Measurements from ENCODE around the gene PBX4.
A peak's percentile ranks its signal among the peaks of the same experiment; 100 is the strongest.
"Not testable (repeated sequence)": the region's sequence is repeated elsewhere in the genome, so short reads cannot be mapped to it uniquely, and the experiment has no call there.

Gene PBX4

DNA sequence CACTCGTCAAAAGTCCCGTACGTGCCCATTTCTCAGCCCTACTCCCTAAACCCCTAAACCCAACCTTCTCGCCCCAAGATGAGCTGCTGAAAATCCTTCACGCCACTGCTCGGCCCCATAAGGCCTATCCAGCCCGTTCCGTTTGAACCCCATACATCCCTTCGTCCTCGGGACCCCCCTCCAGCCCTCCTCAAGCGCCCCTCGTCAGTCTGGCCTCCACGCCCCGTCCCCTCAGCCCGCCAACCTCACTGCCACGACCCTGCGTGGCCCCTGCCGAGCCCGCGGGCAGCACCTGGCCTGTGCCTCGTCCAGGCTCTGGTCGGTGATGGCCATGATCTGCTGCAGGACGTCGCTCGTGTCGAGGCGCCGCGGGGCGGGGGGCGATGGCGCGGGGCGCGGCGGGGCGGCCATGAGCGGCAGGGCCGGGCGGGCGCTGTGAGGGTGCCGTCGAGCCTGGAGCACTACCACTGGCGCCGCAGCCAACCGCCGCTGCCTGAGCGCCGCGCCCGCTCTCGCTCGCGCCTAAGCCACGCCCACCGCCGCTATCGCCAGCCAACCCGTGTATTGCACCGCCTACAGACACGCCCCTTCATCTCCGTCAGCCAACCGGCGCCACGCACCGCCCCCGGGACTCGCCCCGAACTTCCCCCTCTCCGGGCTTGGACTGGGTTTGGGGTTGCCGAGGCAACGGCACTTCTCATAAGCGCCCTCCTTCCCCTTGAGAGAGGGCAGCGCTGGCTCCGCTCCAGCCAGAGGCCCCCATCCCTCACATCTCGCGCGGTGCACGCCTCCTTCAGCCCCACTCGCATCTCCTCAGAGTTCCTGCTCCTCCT lies at the start of gene PBX4:
TSS of gene PBX4 (minus strand) at position 469 of the 833 bp plus-strand sequence. CDS start at position 411, 58 bp downstream.
- peak; percentile 42 for FAIRE-seq

DNA sequence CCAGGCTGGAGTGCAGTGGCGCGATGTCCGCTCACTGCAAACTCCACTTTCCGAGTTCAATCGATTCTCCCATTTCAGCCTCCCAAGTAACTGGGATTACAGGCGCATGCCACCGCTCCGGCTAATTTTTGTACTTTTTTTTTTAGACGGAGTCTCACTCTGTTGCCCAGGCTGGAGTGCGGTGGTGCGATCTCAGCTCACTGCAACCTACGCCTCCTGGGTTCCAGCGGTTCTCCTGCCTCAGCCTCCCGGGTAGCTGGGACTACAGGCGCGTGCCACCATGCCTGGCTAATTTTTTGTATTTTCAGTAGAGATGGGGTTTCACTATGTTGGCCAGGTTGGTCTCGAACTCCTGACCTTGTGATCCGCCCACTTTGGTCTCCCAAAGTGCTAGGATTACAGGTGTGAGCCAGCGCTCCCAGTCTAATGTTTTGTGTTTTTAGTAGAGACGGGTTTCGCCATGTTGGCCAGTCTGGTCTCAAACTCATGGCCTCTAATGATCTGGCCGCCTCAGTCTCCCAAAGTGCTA lies 47.0 kb upstream of the PBX4 start:
- FAIRE-seq, result not testable (repeated sequence)

GRCh38 chr19:19663256-19664120 lies 45.0 kb upstream of the PBX4 start, which contains the start of gene ATP13A1:
TSS of gene ATP13A1 (minus strand) at chr19:19663676. CDS start at chr19:19663666, 10 bp downstream.
- FAIRE-seq, result peak; percentile 68

GRCh38 chr19:19662871-19663255 lies 44.4 kb upstream of the PBX4 start:
- FAIRE-seq, result no peak

DNA sequence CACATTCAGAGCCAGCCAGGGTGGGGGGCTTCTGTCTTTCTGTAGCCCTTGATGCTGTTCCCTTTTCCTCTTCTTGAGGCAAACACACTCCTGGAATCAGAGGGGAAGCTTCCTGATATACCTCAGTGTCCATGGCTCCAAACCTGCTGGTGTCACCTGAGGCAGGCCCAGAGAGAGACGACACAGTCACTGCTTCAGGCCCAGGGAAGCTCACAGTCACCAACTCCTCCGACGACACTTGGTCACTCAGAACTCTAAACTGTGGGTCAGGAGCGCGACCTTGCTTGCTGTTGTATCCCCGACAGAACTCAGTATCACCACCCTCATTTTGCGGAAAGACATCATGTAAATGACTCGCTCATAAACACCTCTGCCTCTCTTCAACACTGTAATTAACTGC lies 43.9 kb upstream of the PBX4 start:
- FAIRE-seq, result no peak

GRCh38 chr19:19661675-19662251 lies 43.3 kb upstream of the PBX4 start:
- no peak for FAIRE-seq

- no peak for FAIRE-seq
These were observed 42.7 kb upstream of the PBX4 start for GRCh38 chr19:19661141-19661674.

DNA sequence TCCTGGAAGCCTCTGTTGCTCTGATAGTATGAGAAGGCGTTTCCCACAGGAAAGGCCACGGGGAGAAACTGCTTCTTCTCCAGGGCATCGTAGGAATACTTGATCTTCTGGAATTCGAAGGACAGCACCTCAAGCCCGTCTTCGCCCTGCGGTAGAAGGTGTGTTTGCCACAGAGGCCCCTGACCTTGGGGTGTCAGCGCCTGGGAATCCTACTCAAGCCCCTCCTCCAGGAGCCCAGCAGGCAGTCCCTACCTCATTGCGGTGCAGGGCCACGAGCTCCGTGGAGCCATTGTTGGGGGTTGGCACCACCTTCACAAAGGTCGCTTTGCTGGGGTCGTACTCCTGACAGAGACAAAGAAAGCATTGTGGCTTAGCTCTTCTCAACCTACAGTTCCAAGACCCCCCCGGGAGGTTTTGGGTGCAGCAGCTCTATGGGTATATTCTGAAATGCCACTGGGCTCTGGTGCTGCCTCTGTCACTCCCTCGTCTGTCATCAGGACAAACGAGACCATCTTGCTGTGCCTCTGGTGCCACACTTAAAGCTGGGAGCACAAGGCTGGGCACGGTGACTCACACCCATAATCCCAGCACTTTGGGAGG lies 41.3 kb upstream of the PBX4 start:
- no peak for FAIRE-seq

DNA sequence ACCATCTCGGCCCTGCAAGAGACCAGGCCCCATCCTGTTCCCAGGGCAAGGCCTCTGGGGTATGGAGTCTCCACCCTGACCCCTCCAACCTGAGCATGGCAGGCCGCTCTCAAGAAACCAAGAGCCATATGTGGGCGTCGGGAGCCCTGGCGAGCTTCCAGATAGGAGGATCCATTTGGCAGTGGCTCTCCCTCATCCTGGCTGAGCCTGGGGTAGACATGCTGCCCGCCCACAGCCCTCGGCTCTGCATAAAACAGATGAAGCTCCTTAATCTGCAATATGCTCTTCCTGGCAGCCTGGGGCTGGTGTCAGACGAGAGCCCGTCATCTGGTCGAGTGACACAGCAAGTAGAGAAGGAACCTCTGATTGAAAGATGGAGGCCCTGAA lies 38.9 kb upstream of the PBX4 start:
- FAIRE-seq, result no peak

GRCh38 chr19:19656451-19657396 lies 38.2 kb upstream of the PBX4 start:
- FAIRE-seq, result no peak

DNA sequence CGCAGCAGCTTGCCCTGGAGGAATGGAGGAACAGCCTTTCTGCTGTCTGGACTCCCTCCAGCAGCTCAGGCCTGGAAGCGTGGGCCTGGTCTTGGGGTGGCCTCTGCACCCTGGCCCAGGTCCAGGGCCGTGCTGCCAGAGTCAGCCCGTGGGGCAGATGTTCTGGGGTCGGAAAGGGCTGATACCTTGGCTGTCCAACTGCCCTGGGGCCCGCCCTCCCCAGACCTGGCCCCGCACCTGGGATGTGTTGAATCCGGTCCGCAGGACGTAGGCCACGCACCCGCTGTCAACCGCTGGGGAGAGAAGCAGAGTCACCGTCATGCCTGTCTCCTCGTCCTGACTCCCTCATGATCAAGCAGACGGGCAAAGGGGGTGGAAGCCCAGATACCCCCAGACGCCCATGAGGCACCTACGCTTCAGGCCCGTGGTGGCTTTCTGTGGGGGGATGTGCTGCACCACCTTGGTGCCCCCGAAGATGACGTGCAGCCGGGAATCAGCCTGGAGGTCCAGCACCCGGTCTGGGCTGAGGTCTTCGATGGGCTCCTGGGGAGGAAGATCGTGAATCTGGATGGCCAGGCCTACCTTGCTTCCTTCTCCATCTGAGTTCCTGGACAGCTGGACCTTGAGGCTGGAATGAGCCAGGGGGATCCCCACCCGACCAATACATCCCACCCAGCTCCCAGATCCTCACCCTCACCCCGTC lies 37.3 kb upstream of the PBX4 start:
- no peak for FAIRE-seq

DNA sequence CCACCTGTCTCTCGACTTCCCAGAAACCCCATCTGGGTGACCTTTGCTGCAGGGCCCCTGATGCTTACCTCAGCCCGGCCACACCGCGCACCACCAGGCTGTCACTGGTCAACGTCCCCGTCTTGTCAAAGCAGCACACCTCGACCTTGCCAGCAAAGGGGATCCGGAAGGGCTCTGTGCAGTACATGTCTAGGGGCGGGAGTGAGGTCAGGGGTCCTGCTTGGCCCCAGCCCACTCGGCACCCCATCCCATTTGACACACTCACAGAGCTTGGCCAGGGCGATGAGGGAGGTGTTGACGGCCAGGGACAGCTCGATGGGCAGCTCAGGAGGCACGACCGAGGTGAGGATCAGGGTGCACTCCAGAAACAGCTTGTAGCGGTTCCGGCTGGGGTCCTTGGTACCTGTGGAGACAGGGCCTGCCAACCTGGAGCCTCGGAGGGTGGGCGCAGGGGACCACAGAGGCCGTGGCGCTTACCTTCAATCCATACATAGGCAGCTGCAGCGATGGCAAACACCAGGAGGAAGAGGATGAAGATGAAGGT lies 36.6 kb upstream of the PBX4 start:
- FAIRE-seq, result no peak

DNA sequence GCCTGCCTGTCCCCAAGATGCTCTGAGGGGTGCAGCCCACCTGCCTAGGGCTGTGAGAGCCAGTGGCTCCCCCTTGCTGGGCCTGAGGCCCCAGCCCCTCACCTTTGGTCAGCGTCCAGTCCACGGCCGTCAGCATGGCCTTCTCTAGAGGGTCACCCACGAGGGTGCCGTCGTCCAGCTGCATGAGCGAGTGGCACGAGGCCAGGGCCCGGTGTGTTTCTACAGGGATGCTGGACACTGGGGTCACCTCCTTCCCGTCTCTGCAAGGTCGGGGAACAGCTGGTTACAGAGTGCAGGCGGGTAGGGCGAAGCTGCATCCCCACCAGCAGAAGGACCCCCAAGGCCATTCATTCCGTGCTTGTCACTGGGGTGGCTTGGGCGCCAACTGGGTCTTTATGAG lies 36.0 kb upstream of the PBX4 start:
- FAIRE-seq, result no peak

DNA sequence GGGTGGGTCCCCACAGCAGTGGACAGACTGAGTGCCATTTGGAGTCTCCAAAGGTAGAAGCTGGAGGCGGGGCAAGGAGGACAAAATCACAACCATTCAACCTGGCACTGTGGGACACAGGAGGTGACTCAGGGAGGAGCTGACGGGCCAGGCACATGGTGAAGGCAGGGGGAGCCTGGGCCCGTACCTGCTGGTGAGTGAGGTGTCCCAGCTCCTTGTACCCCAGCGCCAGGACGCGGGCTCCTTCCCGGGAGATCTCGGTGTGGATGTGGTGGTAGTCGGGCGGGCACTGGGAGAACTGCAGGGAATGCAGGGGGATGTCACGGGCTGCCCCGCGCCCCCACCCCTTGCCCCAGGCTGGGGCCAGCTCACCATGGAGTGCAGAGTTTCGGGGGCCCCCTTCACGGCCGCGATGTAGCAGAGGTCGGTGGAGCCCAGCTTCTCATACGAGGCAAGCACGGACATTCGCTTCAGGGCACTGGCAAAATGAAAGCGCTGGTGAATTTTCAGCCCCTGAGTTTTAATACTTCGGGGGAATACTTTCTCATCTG lies 35.2 kb upstream of the PBX4 start:
- FAIRE-seq, result no peak

DNA sequence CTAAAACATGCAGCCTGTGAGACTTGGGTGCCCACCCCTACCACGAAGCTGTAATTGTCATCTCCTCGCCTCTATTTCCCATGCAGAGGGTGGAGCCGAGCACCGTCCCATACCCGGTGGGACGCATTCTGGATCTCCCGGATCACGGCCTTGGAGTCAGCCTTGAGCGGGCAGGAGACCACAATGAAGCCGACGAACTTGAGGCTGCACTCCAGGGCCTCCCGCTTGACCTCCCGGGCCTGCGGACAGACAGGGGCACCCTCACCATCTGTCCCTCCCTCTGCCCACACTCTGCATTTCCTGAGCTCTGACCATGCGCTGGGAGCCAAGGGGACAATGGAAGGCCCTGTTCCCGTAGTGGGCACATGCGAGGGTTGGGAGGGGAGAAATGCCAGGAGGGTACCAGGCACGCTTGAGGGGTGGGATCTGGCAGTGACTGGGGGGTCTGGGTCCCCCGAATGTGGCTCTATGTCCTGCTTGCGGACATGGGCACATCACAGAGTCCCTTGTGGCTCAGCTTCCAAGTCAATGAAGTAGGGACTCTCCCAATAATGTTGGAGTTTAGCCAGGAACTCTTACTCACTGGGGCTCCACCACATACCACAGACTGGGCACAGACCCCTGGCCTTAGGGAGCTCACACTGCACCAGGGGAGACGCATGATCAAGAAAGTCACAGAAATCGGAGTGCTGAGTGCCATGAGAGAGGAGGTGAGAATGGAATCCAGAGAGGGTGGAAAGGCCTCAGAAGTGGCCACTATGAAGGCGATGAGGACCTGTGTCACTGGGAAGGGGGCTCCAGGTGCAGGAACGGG lies 34.2 kb upstream of the PBX4 start:
- FAIRE-seq, result no peak

DNA sequence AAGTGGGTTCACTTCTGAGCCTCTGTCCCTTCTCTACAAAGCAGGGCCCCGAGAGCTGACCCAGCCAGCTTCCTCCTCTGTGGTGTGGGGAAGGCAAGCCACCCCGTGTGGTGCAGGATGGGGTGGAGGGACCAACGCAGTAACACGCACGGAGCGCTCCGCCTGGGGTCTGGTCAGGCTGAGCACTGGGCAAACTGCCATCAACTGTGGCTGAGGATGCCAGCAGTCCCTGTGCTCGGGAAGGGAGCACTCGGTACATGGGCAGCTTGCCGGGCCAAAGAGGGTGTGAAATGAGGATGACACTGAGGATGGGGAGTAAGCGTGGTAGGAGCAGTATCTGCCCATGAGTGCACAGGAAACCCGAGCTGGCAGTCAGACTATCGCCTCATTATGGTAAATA lies 32.6 kb upstream of the PBX4 start:
- FAIRE-seq, result no peak

DNA sequence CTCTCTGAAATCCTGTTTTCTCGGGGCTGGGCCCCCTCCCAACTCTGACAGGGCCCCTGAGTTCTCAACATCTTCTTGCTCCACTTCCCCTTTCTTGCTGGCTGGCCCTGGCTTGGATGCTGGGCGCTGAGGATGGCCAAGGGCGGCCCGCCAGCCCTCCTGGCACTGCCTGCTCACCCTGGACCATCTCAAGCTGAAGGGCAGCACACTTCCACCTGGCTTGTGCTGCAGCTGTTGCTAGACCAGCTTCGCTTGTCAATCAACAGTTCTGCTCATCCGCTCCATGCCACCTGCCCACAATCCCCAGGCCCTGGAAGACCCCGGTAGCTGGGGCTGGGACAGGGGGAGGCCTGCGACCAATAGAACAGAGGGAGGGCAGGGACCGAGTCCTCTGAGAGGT lies 31.8 kb upstream of the PBX4 start:
- FAIRE-seq, result no peak

- no peak for FAIRE-seq
These were observed 31.1 kb upstream of the PBX4 start for GRCh38 chr19:19649580-19649995.

DNA sequence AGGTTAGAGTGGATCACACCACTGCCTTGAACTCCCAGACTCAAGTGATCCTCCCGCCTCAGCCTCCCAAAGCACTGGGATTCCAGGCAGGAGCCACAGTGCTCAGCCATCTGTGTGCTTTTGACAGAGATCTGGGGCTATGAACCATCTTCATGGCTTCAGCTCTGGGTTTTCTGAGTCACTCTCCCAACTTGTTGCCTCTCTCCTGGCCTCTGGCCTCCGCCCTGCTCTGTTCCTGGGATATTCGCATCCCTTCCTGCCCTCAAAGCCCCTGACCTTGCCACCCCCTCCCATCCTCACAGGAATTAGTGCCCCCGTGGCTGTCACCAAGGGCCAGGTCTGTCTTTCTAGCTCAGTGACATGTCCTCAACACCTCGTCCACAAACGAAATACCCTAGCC lies 30.7 kb upstream of the PBX4 start:
- FAIRE-seq, result no peak

All from TTC549 (cell line).